ENCODE measurements around the gene NIT1.

DNA sequence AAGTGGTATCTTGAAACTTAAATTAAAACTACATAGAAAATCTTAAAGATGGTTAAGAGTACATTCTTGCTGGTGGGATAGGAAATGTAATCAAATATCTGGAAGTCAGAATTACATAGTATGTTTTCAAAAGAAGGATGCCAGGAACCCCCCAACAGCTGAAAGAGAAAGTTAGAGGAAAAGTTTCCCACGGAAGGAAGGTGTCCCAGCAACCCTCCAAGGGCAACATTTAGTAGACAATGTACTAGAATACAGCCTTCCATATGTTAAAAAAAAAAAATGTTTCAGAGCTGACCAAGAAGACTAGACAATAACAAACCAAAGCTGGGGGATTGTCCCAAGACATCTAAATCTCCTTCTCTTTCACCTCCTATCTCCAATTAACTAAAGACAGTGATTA, 12.4 kb downstream of the NIT1 start:
- TF ChIP-seq CTCF (IDR thresholded peaks at IDR 0.05 in 8 of 11, conservative IDR thresholded peaks at IDR 0.05 in 3 of 11) (no peak), POLR2AphosphoS5 (IDR thresholded peaks at IDR 0.05) (no peak)

All from spleen (tissue), 7 donors.